NCI-H524 treated with DMSO at 0.1 percent for 48 hours (cell line): ENCODE measurements around the gene AKR1C1.
"Not testable (repeated sequence)": the region's sequence is repeated elsewhere in the genome, so short reads cannot be mapped to it uniquely, and the experiment has no call there.

Experiments used
- DNase-seq: peaks from one replicate; lab custom pipeline; 2025; lab: John Stamatoyannopoulos, UW

Gene AKR1C1

GRCh38 chr10:4962876-4963814 lies at the start of gene AKR1C1:
TSS of gene AKR1C1 (plus strand) at chr10:4963415. CDS start at chr10:4963445, 30 bp downstream.
- not testable (repeated sequence) for DNase-seq

GRCh38 chr10:4914213-4914850 lies 48.9 kb upstream of the AKR1C1 start:
- no peak for DNase-seq

- no peak for DNase-seq
These were observed 47.0 kb upstream of the AKR1C1 start for GRCh38 chr10:4916086-4916716.

- no peak for DNase-seq
These were observed 45.0 kb upstream of the AKR1C1 start for GRCh38 chr10:4918236-4918635.

DNA sequence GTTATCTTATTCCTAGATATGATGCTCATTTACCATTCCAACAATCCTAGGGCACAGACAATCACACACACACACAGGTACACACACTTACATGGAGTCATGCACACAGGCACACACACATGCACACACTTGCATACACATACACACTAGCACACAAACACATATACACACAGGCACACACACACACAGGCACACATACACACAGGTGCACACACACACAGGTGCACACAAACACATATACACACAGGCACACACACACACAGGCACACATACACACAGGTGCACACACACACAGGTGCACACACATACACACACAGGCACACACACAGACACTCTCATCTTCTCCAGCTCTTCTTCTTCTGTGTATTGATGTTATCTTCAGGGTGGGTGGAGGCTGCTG lies 38.7 kb upstream of the AKR1C1 start:
- DNase-seq, result not testable (repeated sequence)

DNA sequence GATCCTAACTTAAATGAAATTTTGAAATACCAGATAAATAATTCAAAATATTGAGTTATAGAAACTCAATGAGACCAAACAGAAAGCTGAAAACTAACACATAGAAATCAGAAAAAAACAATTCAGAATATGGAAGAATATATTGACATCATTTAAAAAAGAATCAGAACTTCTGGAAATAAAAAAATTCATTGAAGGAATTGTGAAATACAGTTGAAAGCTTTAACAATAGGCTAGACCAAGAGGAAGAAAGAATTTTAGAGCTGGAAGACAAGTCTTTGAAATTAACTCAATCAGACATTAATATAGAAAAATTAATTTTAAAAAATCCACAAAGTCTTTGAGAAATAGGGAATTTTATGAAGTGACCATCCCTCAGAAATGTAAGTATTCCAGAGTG lies 36.8 kb upstream of the AKR1C1 start:
- DNase-seq, result no peak

DNA sequence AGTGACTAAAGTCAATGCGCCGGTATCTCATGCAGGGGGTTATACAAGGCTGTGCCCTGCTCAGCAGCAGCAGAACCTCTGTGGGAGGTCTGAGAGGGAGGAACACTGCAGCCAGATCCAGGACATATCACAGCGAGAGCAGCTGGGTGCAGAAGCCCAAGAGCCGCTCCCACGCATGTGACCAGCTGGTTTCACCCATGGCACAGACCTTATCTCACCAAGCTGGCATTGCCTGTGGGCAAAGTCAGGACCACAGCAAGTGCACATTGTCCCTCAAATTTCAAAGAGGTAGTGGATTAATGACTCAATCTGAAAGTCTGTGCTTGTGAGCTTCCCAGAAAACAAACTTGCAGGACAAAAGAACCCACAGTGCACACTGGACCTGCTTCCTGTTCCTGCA lies 31.6 kb upstream of the AKR1C1 start:
- DNase-seq, result no peak

DNA sequence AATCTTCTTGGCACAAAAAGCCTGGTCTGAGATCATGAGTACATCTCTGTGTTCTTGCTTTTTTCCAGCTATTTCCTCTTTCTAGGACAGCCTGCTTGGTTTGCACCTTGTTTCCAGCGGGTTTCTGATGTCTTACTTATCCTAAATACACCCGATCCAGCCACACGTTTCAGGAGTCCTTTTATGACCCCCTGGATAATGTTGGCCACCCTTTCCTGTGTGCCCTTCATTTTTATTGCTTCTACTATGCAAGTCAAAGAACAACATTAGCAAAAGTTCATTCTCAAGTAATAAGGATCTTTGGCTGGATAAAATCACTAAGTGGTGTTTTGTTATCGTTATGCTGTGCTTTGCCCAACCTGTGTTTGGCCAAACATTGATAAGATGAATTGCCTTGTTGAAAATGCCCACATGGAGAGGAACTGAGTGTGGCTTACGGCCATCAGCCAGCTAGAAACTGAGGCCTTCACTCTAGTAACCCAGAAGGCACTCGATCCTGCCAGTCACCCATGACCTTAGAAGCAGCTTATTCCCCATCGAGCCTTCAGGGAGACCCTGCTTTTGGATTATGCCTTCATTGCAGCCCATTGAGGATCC lies 28.7 kb upstream of the AKR1C1 start:
- DNase-seq, result no peak

- no peak for DNase-seq
These were observed 25.9 kb upstream of the AKR1C1 start for GRCh38 chr10:4937346-4937745.

- no peak for DNase-seq
These were observed 23.8 kb upstream of the AKR1C1 start for GRCh38 chr10:4939224-4940072.

GRCh38 chr10:4940073-4940428 lies 23.2 kb upstream of the AKR1C1 start:
- DNase-seq, result not testable (repeated sequence)

DNA sequence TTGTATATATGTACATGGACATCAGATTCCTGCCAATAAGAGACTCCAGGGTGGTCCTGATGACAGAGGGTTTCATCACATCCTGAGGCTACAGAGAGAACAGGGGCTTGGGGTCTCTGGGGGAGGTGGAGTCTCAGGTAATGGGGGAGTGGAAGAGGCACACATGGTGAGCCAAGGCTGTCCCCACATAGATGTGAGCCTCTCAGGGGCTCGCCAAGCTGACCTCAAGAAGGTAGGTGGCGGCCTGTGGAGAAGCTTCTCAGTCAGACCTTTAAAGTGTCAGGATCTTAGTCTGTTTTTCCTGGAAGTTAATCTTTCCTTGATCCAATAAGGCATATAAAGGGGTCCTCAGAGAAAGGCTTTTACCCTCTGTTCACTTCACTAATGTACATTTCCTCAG lies 22.3 kb upstream of the AKR1C1 start:
- DNase-seq, result not testable (repeated sequence)

GRCh38 chr10:4941540-4942330 lies 21.5 kb upstream of the AKR1C1 start:
- DNase-seq, result no peak

- not testable (repeated sequence) for DNase-seq
These were observed 20.3 kb upstream of the AKR1C1 start for GRCh38 chr10:4942931-4943330.

DNA sequence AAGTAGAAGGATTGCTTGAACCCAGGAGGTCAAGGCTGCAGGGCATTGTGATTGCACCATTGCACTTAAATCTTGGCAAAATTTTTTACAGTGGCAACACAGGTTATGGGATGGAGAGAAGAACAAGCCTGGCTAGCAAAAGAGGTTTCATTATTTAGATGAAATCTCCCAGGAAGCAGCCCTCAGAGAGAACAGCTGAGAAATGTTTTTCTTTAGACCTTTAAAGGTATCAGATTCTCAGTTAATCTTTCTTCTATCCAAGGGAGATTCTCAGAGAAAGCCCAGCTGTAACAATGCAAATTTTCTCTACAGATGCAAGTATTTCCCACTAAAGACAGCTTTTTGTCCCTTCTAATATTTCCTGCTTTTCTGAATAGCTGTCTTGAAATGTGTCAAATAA lies 19.8 kb upstream of the AKR1C1 start:
- not testable (repeated sequence) for DNase-seq

DNA sequence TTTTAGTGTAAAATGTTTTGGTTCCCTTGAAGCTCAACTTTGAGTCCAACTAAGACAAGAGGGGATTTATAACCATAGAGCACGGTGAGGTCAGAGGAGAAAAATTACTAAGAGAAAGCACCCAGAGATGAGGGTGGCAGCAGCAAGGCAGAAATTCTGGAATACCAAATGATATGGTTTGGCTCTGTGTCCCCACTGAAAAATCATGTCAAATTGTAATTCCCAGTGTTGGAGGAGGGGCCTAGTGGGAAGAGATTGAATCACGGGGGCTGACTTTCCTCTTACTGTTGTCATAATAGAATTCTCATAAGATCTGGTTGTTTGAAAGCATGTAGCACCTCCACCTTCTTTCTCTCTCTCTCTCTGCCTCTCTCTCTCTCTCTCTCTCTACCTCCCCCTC lies 19.4 kb upstream of the AKR1C1 start:
- DNase-seq, result no peak

DNA sequence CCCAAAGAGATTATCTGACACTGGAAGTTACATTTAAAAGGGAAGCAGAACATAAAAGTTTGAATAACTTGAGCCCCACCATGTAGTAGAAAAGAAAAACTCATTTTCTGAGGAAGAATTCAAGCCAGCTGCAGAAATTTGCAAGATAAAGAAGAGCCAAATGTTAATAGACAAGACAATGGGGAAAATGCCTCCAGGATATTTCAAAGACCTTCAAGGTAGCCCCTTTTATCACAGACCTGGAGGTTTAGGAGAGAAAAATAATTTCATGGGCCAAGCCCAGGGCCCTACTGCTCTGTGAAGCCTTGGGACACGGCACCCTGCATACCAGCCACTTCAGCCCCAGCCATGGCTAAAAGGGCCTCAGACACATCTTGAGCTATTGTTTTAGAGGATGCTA lies 18.4 kb upstream of the AKR1C1 start:
- no peak for DNase-seq

GRCh38 chr10:4945766-4946717 lies 17.2 kb upstream of the AKR1C1 start:
- DNase-seq, result no peak

DNA sequence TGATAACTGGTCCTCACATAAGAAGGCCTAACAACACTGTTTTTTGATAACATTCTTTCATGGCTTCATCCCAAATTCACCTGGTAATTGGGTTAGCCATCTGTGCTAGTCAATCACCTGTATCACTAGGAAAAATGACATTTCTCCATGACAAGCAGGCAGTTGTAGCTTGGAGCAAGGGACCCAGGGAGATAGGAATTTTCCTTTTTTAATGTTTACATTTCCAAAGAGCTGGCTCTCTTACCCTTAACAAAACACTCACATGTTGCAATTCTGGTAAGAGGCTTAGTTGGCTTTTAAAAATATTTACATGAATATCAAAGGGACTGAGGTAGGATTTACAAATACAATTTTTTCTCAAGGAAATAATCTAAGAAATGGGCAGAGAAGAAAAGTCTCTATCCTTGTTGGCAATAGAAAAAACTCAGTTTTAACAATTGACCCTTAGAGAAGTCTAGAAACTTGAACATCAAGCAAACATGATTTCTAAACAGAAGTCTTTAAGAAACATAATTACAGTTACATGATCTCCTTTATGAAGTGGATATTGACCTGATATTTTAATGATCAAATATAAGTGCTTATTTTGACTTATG lies 16.1 kb upstream of the AKR1C1 start:
- DNase-seq, result no peak
